HCT116 (cell line): ENCODE measurements around the gene PLEKHG3. TPM values are rescaled to one million over a fixed set of nuclear protein-coding genes. Genes with fewer than 3 reads are reported as not detected.
"Not testable (repeated sequence)": the region's sequence is repeated elsewhere in the genome, so short reads cannot be mapped to it uniquely, and the experiment has no call there.

ENCODE experiments used
- ATAC-seq: fragments of 200-7000 bp; cut with Tn5 transposase; 2 replicates; pipeline ENCODE4 v1.9.1; 2020; ENCODE audit warnings: mild to moderate bottlenecking, moderate library complexity
- BruUV-seq: library from RNA; stranded (reverse); fragments of 400-500 nt; replicated peaks from 2 replicates; lab custom pipeline; 2021; lab: Mats Ljungman, UMichigan
- CTCF ChIA-PET: fragments of 300-600 bp; sonication (Branson Sonifier 250); formaldehyde crosslinking; loops from one replicate; lab custom pipeline; 2021; ENCODE audit warnings: antibody characterized with exemption; lab: Charles Lee
- POLR2A ChIA-PET: fragments of 300-600, 350-600 bp; sonication (Branson Sonifier 250); formaldehyde crosslinking; loops from one replicate; lab custom pipeline; 2021; ENCODE audit warnings: antibody characterized with exemption; lab: Charles Lee
- RAD21 ChIA-PET, 2 experiments: fragments of 300-600 bp; sonication (Branson Sonifier 250); formaldehyde crosslinking; loops; one replicate each; lab custom pipeline; 2023; ENCODE audit warnings: low total read pairs in 2 of 2; ENCODE audit not compliant: uncharacterized antibody in 2 of 2, unreplicated experiment in 2 of 2, low non-redundant PET in 1 of 2; lab: Charles Lee
- DNase-seq: peaks from one replicate; pipeline ENCODE4 v3.0.0-alpha.2; 2010; ENCODE audit warnings: low read depth, low spot score
- H2AFZ ChIP-seq: fragments of 200-600 bp; shearing (Covaris generic), sonication (generic); 2 replicates; pipeline ENCODE4 v1.6.1; 2017; ENCODE audit warnings: low read depth, mixed run types, mixed read lengths, antibody characterized with exemption, low read length; ENCODE audit not compliant: poor library complexity, severe bottlenecking
- H3K27ac ChIP-seq: 2 replicates; pipeline ENCODE4 v1.5.1; 2012; ENCODE audit warnings: low read depth, low read length
- H3K27me3 ChIP-seq: fragments of 200-600 bp; sonication (generic); 2 replicates; pipeline ENCODE4 v1.6.1; 2016; ENCODE audit warnings: mixed run types, low read length, mixed read lengths; ENCODE audit not compliant: insufficient read depth
- H3K36me3 ChIP-seq, 2 experiments: fragments of 200-500 bp in 1 of 2; fragments of 200-600 bp in 1 of 2; sonication (Bioruptor generic) in 1 of 2; sonication (generic) in 1 of 2; 2 replicates each; pipeline versions ENCODE4 v1.5.1 to v1.6.1; 2014 to 2016; ENCODE audit warnings: low read length in 2 of 2, inconsistent platforms in 1 of 2, mixed read lengths in 1 of 2, mixed run types in 1 of 2; ENCODE audit not compliant: insufficient read depth in 2 of 2, control insufficient read depth in 1 of 2
- H3K4me1 ChIP-seq, 2 experiments: fragments of 200-600 bp in 1 of 2; sonication (generic) in 1 of 2; 2 replicates each; pipeline versions ENCODE4 v1.5.1 to v1.6.1; 2012 to 2017; ENCODE audit warnings: low read length in 2 of 2, inconsistent platforms in 1 of 2, mild to moderate bottlenecking in 1 of 2, mixed read lengths in 1 of 2, mixed run types in 1 of 2, moderate library complexity in 1 of 2; ENCODE audit not compliant: insufficient read depth in 2 of 2, control insufficient read depth in 1 of 2
- H3K4me2 ChIP-seq: fragments of 200-600 bp; sonication (generic); 2 replicates; pipeline ENCODE4 v1.6.1; 2017; ENCODE audit warnings: mixed run types, low read length, mixed read lengths
- H3K4me3 ChIP-seq, 2 experiments: fragments of 200-600 bp in 1 of 2; sonication (generic) in 1 of 2; replicated peaks in 1 of 2; 2 replicates each; pipeline ENCODE4 v1.5.1; 2011 to 2016; ENCODE audit warnings: low read length in 2 of 2, control low read depth in 1 of 2, low read depth in 1 of 2, mild to moderate bottlenecking in 1 of 2, mixed read lengths in 1 of 2, mixed run types in 1 of 2
- H3K79me2 ChIP-seq: fragments of 200-600 bp; sonication (generic); 2 replicates; pipeline ENCODE4 v1.6.1; 2017; ENCODE audit warnings: mild to moderate bottlenecking, mixed run types, low read length, moderate library complexity, mixed read lengths; ENCODE audit not compliant: insufficient read depth
- H3K9ac ChIP-seq: fragments of 200-600 bp; sonication (generic); 2 replicates; pipeline ENCODE4 v1.6.1; 2016; ENCODE audit warnings: low read length, mixed read lengths
- H3K9me2 ChIP-seq: fragments of 200-600 bp; sonication (generic), shearing (Covaris generic); 2 replicates; pipeline ENCODE4 v1.6.1; 2017; ENCODE audit warnings: mixed run types, mild to moderate bottlenecking, moderate library complexity; ENCODE audit not compliant: insufficient read depth
- H3K9me3 ChIP-seq, 2 experiments: fragments of 200-500 bp in 1 of 2; fragments of 200-600 bp in 1 of 2; sonication (Bioruptor generic) in 1 of 2; sonication (generic) in 1 of 2; 2 replicates each; pipeline ENCODE4 v1.6.1; 2014 to 2017; ENCODE audit warnings: low read length in 2 of 2, mixed read lengths in 2 of 2, inconsistent platforms in 1 of 2, low read depth in 1 of 2, mild to moderate bottlenecking in 1 of 2, mixed run types in 1 of 2, moderate library complexity in 1 of 2; ENCODE audit not compliant: control insufficient read depth in 1 of 2, insufficient read depth in 1 of 2
- H4K20me1 ChIP-seq: fragments of 200-600 bp; sonication (generic), shearing (Covaris generic); 2 replicates; pipeline ENCODE4 v1.6.1; 2017; ENCODE audit warnings: mixed run types, mild to moderate bottlenecking, moderate library complexity; ENCODE audit not compliant: insufficient read depth
- ELF1 ChIP-seq: IDR thresholded peaks from 2 replicates; pipeline ENCODE4 v1.6.1; 2012; ENCODE audit warnings: low read depth, borderline replicate concordance
- SRF ChIP-seq: IDR thresholded peaks from 2 replicates; pipeline ENCODE4 v1.6.1; 2012; ENCODE audit warnings: low read depth
- intact Hi-C: fragments of 100-400 bp; cut with micrococcal nuclease; formaldehyde crosslinking; loops from 2 replicates; pipeline ENCODE4 v1.10.0; 2022
- total RNA-seq: library from RNA; stranded (reverse); gene quantifications from one replicate; pipeline ENCODE4 v1.2.1, GENCODE V29; 2021; ENCODE audit not compliant: unreplicated experiment
- TF ChIP-seq, protein P1 (sequence below), 3 experiments: fragments of 200-600 bp in 1 of 3; sonication (generic) in 1 of 3; IDR thresholded peaks in 2 of 3; conservative IDR thresholded peaks in 1 of 3; 2 replicates each; pipeline ENCODE4 v1.5.1; 2012 to 2017; ENCODE audit warnings: low read depth in 2 of 3, low read length in 2 of 3, antibody characterized with exemption in 1 of 3, borderline replicate concordance in 1 of 3, control low read depth in 1 of 3, mild to moderate bottlenecking in 1 of 3, mixed read lengths in 1 of 3, mixed run types in 1 of 3, moderate library complexity in 1 of 3; ENCODE audit not compliant: insufficient read depth in 1 of 3
- TF ChIP-seq, protein P2 (sequence below): IDR thresholded peaks from 2 replicates; pipeline ENCODE4 v1.6.1; 2012

Gene PLEKHG3
- total RNA-seq, 1 experiment from 2014 or later = 55.6 TPM

DNA sequence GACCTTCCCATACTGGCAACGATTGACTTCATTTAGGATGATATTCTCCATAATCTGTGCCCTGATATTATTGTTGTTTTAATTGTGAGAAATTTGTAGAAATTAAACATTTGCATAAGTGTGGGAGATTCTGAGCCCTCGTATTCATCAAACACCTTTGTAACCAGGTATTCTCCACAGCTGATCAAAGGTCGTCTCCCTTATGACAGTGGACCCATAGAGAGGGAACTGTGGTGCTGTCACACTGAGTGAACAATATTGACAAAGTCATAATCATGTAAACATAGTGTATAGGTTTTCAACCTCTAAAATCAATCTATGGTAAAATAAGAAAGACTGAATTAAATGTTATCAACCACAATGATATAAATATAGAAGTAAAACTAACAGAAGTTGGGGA, 14.9 kb upstream of the PLEKHG3 start:
- CTCF ChIA-PET = no interaction called here
- ATAC-seq = no peak
- intact Hi-C loops = no loop called here

GRCh38 chr14:64690607-64691006, 13.6 kb upstream of the PLEKHG3 start:
- H3K4me3 ChIP-seq, H3K27me3 ChIP-seq, H3K4me2 ChIP-seq, RAD21 ChIA-PET, BruUV-seq, H3K9me2 ChIP-seq, H2AFZ ChIP-seq, H3K79me2 ChIP-seq, H3K36me3 ChIP-seq, H3K27ac ChIP-seq, H3K9me3 ChIP-seq, H3K9ac ChIP-seq, CTCF ChIA-PET, DNase-seq, ATAC-seq, H3K4me1 ChIP-seq, POLR2A ChIA-PET, H4K20me1 ChIP-seq, intact Hi-C loops: not testable (repeated sequence)

More for the DNA sequence above, 14.9 kb upstream of the PLEKHG3 start:
- POLR2A ChIA-PET = no interaction called here
- H3K4me1 ChIP-seq = no peaks in the 10 kb centered on the region
- H3K4me3 ChIP-seq = no peak overlapping the region
- H3K9me2 ChIP-seq = no peaks in the 10 kb centered on the region
- no peak for TF ChIP-seq SRF
- TF ChIP-seq, protein P1, sequence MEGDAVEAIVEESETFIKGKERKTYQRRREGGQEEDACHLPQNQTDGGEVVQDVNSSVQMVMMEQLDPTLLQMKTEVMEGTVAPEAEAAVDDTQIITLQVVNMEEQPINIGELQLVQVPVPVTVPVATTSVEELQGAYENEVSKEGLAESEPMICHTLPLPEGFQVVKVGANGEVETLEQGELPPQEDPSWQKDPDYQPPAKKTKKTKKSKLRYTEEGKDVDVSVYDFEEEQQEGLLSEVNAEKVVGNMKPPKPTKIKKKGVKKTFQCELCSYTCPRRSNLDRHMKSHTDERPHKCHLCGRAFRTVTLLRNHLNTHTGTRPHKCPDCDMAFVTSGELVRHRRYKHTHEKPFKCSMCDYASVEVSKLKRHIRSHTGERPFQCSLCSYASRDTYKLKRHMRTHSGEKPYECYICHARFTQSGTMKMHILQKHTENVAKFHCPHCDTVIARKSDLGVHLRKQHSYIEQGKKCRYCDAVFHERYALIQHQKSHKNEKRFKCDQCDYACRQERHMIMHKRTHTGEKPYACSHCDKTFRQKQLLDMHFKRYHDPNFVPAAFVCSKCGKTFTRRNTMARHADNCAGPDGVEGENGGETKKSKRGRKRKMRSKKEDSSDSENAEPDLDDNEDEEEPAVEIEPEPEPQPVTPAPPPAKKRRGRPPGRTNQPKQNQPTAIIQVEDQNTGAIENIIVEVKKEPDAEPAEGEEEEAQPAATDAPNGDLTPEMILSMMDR (IDR thresholded peaks at IDR 0.05 in 2 of 3, conservative IDR thresholded peaks at IDR 0.05 in 1 of 3; ENCODE audit: borderline replicate concordance in 1 of 3, insufficient read depth in 1 of 3, low read depth in 2 of 3, low read length in 2 of 3) = no peak
- TF ChIP-seq, protein P2, sequence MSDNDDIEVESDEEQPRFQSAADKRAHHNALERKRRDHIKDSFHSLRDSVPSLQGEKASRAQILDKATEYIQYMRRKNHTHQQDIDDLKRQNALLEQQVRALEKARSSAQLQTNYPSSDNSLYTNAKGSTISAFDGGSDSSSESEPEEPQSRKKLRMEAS = no peak
- TF ChIP-seq ELF1 = no peak
- TF ChIP-seq, all 23 proteins: peak for 0
- no peak for DNase-seq
- RAD21 ChIA-PET = no interaction called here
- Histone ChIP-seq H3K79me2 (no peaks in the 10 kb centered on the region), H3K9ac (no peak overlapping the region), H3K27me3 (no peaks in the 10 kb centered on the region), H4K20me1 (no peaks in the 10 kb centered on the region), H3K27ac (no peak overlapping the region), H3K4me2 (no peak overlapping the region), H3K9me3 (no peaks in the 10 kb centered on the region), H3K36me3 (no peaks in the 10 kb centered on the region), H2AFZ (no peak overlapping the region)
- BruUV-seq = no TSS peak
